K562 (cell line): ENCODE data around the gene ACBD6. TPM values are rescaled to one million over a fixed set of nuclear protein-coding genes. Genes with fewer than 3 reads are reported as not detected.

Experiments
- ATAC-seq: fragments of 200-7000 bp; cut with Tn5 transposase; 3 replicates; pipeline ENCODE4 v1.9.1; 2020; ENCODE audit warnings: moderate library complexity
- BruUV-seq: library from RNA; stranded (reverse); fragments of 400-500 nt; replicated peaks from 2 replicates; lab custom pipeline; 2021; lab: Mats Ljungman, UMichigan
- CTCF ChIA-PET: fragments of 300-600 bp; formaldehyde crosslinking; extraction: SDS; loops from one replicate; lab custom pipeline; 2021; ENCODE audit warnings: low intra/inter-chr PET ratio; lab: Yijun Ruan, JAX
- POLR2A ChIA-PET: fragments of 300-600, 350-650 bp; sonication (Branson Sonifier 250); formaldehyde crosslinking; extraction: SDS; loops from one replicate; lab custom pipeline; 2021; ENCODE audit warnings: antibody characterized with exemption, inconsistent platforms; lab: Yijun Ruan, JAX
- DNase-seq, 4 experiments: peaks; one replicate each; pipeline versions ENCODE4 v3.0.0 to v3.0.0-alpha.2; 2011 to 2018; ENCODE audit warnings: low spot score in 3 of 4, mixed read lengths in 3 of 4; ENCODE audit errors: extremely low read depth in 1 of 4
- FAIRE-seq: peaks from 2 replicates; lab custom pipeline; 2011; peaks lifted over from hg19 to GRCh38; lab: Jason Lieb, UNC
- H2AFZ ChIP-seq: 2 replicates; pipeline ENCODE4 v1.6.0; 2011; ENCODE audit warnings: low read depth, low read length, control low read depth, inconsistent platforms
- H3K27ac ChIP-seq: fragments of 200-600 bp; 3 replicates; pipeline ENCODE4 v1.8.0; 2011; ENCODE audit warnings: low read depth, mild to moderate bottlenecking, control low read depth, inconsistent platforms, low read length, moderate library complexity, mixed read lengths; ENCODE audit errors: extremely low read depth
- H3K27me3 ChIP-seq, 2 experiments: fragments of 300-600 bp in 1 of 2; 2 replicates in 1 of 2; 3 replicates in 1 of 2; pipeline versions ENCODE4 v1.6.0 to v1.8.0; 2011; ENCODE audit warnings: inconsistent platforms in 2 of 2, low read length in 2 of 2, mild to moderate bottlenecking in 1 of 2, mixed read lengths in 1 of 2, moderate library complexity in 1 of 2; ENCODE audit not compliant: control insufficient read depth in 2 of 2, insufficient read depth in 2 of 2
- H3K36me3 ChIP-seq: fragments of 300-600 bp; 3 replicates; pipeline ENCODE4 v1.8.0; 2011; ENCODE audit warnings: mild to moderate bottlenecking, low read length, inconsistent platforms; ENCODE audit not compliant: control insufficient read depth, insufficient read depth
- H3K4me1 ChIP-seq, 2 experiments: fragments of 200-600 bp in 1 of 2; replicated peaks in 1 of 2; 2 replicates in 1 of 2; 3 replicates in 1 of 2; pipeline versions ENCODE4 v1.5.1 to v1.8.0; 2011; ENCODE audit warnings: inconsistent platforms in 2 of 2, low read length in 2 of 2, mild to moderate bottlenecking in 1 of 2, mixed read lengths in 1 of 2, moderate library complexity in 1 of 2; ENCODE audit not compliant: control insufficient read depth in 2 of 2, insufficient read depth in 2 of 2
- H3K4me2 ChIP-seq: 2 replicates; pipeline ENCODE4 v1.6.1; 2011; ENCODE audit warnings: low read length, control low read depth, inconsistent platforms, mixed read lengths; ENCODE audit not compliant: insufficient read depth
- H3K4me3 ChIP-seq: fragments of 200-600 bp; sonication (generic), shearing (Covaris generic); 2 replicates; pipeline ENCODE4 v1.5.1; 2016; ENCODE audit warnings: control low read depth, inconsistent platforms
- H3K79me2 ChIP-seq: fragments of 200-600 bp; 3 replicates; pipeline ENCODE4 v1.8.0; 2011; ENCODE audit warnings: low read length, inconsistent platforms; ENCODE audit not compliant: control insufficient read depth, insufficient read depth
- H3K9ac ChIP-seq, 2 experiments: 2 replicates each; pipeline versions ENCODE4 v1.6.0 to v1.6.1; 2011; ENCODE audit warnings: low read depth in 2 of 2, low read length in 2 of 2, control low read depth in 1 of 2, inconsistent platforms in 1 of 2, mild to moderate bottlenecking in 1 of 2, mixed read lengths in 1 of 2; ENCODE audit not compliant: insufficient read depth in 1 of 2
- H3K9me1 ChIP-seq: one replicate; pipeline ENCODE4 v1.6.0; 2011; ENCODE audit warnings: inconsistent platforms, mild to moderate bottlenecking, low read length, moderate library complexity; ENCODE audit not compliant: control insufficient read depth, insufficient read depth
- H3K9me3 ChIP-seq: replicated peaks from 2 replicates; pipeline ENCODE4 v1.5.1; 2011; ENCODE audit warnings: low read depth, low read length, inconsistent platforms; ENCODE audit not compliant: control insufficient read depth, insufficient read depth
- H4K20me1 ChIP-seq: replicated peaks from 2 replicates; pipeline ENCODE4 v1.6.1; 2011; ENCODE audit warnings: low read length, inconsistent platforms, mixed read lengths; ENCODE audit not compliant: control insufficient read depth, insufficient read depth
- DNMT1 ChIP-seq: fragments of 450-650 bp; IDR thresholded peaks from 2 replicates; pipeline ENCODE4 v1.6.1; 2016; ENCODE audit warnings: antibody characterized with exemption, mild to moderate bottlenecking
- HCFC1 ChIP-seq: IDR thresholded peaks from 2 replicates; pipeline ENCODE4 v1.6.1; 2012; ENCODE audit warnings: low read depth, low read length, improper control_type of control experiment
- MAFG ChIP-seq: fragments of 450-650 bp; conservative IDR thresholded peaks from 2 replicates; pipeline ENCODE4 v1.6.1; 2016; ENCODE audit warnings: missing genetic modification characterization, missing compliant biosample characterization
- MCM7 ChIP-seq, 2 experiments: fragments of 450-650 bp; IDR thresholded peaks; 2 replicates each; pipeline ENCODE4 v1.6.1; 2016 to 2018
- NFIX ChIP-seq: fragments of 250-450 bp; sonication (Bioruptor Pico); IDR thresholded peaks from 2 replicates; pipeline ENCODE4 v1.4.0; 2020; ENCODE audit warnings: low read depth, mild to moderate bottlenecking, moderate library complexity
- NONO ChIP-seq, 2 experiments: fragments of 200-400 bp in 1 of 2; fragments of 450-650 bp in 1 of 2; formaldehyde crosslinking in 1 of 2; IDR thresholded peaks; 2 replicates each; pipeline ENCODE4 v1.6.1; 2017; ENCODE audit warnings: low read depth in 2 of 2, mild to moderate bottlenecking in 2 of 2, moderate library complexity in 2 of 2, low read length in 1 of 2
- PURB ChIP-seq: sonication (generic); formaldehyde crosslinking; IDR thresholded peaks from 2 replicates; pipeline ENCODE4 v1.9.0; 2021; ENCODE audit warnings: low read depth, mild to moderate bottlenecking, missing genetic modification reagents
- SP1 ChIP-seq: sonication (generic); formaldehyde crosslinking; IDR thresholded peaks from 2 replicates; pipeline ENCODE4 v1.8.1; 2022; ENCODE audit warnings: mild to moderate bottlenecking, missing genetic modification reagents
- TAF9B ChIP-seq: fragments of 450-650 bp; IDR thresholded peaks from 2 replicates; pipeline ENCODE4 v1.6.1; 2018; ENCODE audit warnings: mild to moderate bottlenecking; ENCODE audit not compliant: partially characterized antibody
- ZNF583 ChIP-seq: fragments of 250-450 bp; sonication (Bioruptor Pico); IDR thresholded peaks from 2 replicates; pipeline ENCODE4 v1.4.0; 2020
- ZNF695 ChIP-seq: fragments of 450-650 bp; formaldehyde crosslinking; IDR thresholded peaks from 2 replicates; pipeline ENCODE4 v1.4.0; 2020; ENCODE audit warnings: mild to moderate bottlenecking, moderate library complexity
- WGBS: fragments of 100-300 bp; shearing (Covaris generic); methylation state at CpG from one replicate; pipeline ENCODE4 v1.1.6; 2016; ENCODE audit warnings: low coverage, mixed read lengths; ENCODE audit not compliant: insufficient coverage; ENCODE audit errors: missing lambda C conversion rate; 5-methylcytosine and 5-hydroxymethylcytosine counted together
- in situ Hi-C: fragments of 300-500 bp; cut with MboI; formaldehyde crosslinking; loops from 4 replicates; pipeline ENCODE4 v1.15.0; 2018; ENCODE audit warnings: inconsistent platforms, mixed read lengths
- intact Hi-C: fragments of 100-400 bp; cut with micrococcal nuclease; formaldehyde crosslinking; loops from 2 replicates; pipeline ENCODE4 v1.14.2; 2022
- polyA plus RNA-seq, 8 experiments: library from polyadenylated mRNA; depleted of rRNA in 4 of 8; stranded (reverse) in 5 of 8; unstranded in 3 of 8; fragments of >200 nt; fragmentation: Nextera tagmentation in 2 of 8; fragmentation: Illumina TruSeq in 1 of 8; extraction: Ambion mirVana in 2 of 8; extraction: Trizol in 1 of 8; gene quantifications; 2 replicates each; pipeline versions ENCODE4 v1.2.1 to v1.2.3, GENCODE V29; 2011 to 2014; ENCODE audit warnings: inconsistent platforms in 1 of 8, missing spikeins in 1 of 8
- total RNA-seq, 7 experiments: library from RNA; depleted of rRNA in 6 of 7; stranded (reverse); fragments of >200 nt in 6 of 7; fragmentation: Illumina TruSeq in 2 of 7; extraction: Trizol in 2 of 7; gene quantifications; 2 replicates each; pipeline versions ENCODE4 v1.2.1 to v1.2.3, GENCODE V29; 2011 to 2021; ENCODE audit warnings: low replicate concordance in 1 of 7
- TF ChIP-seq, protein P1 (sequence below): fragments of 250-450 bp; sonication (Bioruptor Pico); IDR thresholded peaks from 2 replicates; pipeline ENCODE4 v1.9.0; 2021; ENCODE audit warnings: mild to moderate bottlenecking, inconsistent platforms

ACBD6 gene
- total and polyA plus RNA-seq, 9 of the 15 experiments (the other 6 are each of a cell fraction or from before 2014, with no cell fraction given) = 16.9 to 107 (median 77.7) TPM

DNA sequence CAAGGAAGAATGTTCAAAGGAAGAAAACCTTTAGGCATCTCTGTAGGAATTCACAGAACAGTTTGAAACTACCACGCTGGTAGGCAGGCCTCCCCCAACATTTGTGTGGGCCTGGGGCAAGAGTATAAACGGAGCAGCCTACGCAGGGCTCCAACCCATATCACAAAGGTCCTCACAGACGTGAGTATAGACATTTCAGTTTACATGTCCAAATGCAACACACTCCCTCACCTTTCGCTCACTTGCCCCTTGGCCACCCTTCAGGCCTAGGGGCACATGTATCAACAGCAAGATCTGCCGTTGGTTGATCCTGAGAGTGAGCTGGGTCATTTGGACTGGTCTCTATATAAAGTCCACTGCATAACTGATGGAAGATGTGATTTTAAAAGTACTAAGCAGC, 133.3 kb downstream of the ACBD6 start:
- ChIA-PET CTCF (no interaction called here), POLR2A (no interaction called here)
- no peak overlapping the region for H3K4me2 ChIP-seq
- no TSS peak for BruUV-seq
- no peaks in the 10 kb centered on the region for H3K4me1 ChIP-seq
- no peak overlapping the region for H3K27ac ChIP-seq
- ATAC-seq = no peak
- H3K9me1 ChIP-seq = no peaks in the 10 kb centered on the region
- H3K9ac ChIP-seq = no peak overlapping the region
- no peak overlapping the region for H3K4me3 ChIP-seq
- TF ChIP-seq MAFG (no peak), ZNF695 (no peak), MCM7 (IDR thresholded peaks at IDR 0.05) (no peak), HCFC1 (no peak), ZNF583 (CRISPR knock-in tag) (no peak), NFIX (CRISPR knock-in tag) (no peak), PURB (CRISPR knock-in tag) (no peak), SP1 (CRISPR knock-in tag) (no peak), TAF9B (no peak), DNMT1 (no peak), NONO (IDR thresholded peaks at IDR 0.05; ENCODE audit: low read depth in 2 of 2, low read length in 1 of 2) (no peak)
- TF ChIP-seq, protein P1, sequence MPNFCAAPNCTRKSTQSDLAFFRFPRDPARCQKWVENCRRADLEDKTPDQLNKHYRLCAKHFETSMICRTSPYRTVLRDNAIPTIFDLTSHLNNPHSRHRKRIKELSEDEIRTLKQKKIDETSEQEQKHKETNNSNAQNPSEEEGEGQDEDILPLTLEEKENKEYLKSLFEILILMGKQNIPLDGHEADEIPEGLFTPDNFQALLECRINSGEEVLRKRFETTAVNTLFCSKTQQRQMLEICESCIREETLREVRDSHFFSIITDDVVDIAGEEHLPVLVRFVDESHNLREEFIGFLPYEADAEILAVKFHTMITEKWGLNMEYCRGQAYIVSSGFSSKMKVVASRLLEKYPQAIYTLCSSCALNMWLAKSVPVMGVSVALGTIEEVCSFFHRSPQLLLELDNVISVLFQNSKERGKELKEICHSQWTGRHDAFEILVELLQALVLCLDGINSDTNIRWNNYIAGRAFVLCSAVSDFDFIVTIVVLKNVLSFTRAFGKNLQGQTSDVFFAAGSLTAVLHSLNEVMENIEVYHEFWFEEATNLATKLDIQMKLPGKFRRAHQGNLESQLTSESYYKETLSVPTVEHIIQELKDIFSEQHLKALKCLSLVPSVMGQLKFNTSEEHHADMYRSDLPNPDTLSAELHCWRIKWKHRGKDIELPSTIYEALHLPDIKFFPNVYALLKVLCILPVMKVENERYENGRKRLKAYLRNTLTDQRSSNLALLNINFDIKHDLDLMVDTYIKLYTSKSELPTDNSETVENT = no peak
- intact Hi-C loops (loop anchor here (5.0 kb wide), 3 partner anchors 48 to 117 kb away; no protein-coding TSS in a partner anchor), in situ Hi-C loops (no loop called here)
- no peaks in the 10 kb centered on the region for H4K20me1 ChIP-seq
- no peaks in the 10 kb centered on the region for H3K36me3 ChIP-seq
- DNase-seq = no peak
- no peak for FAIRE-seq
- H3K79me2 ChIP-seq = no peaks in the 10 kb centered on the region
- no peak overlapping the region for H2AFZ ChIP-seq
- no peaks in the 10 kb centered on the region for H3K9me3 ChIP-seq
- H3K27me3 ChIP-seq = no peaks in the 10 kb centered on the region
- 83% methylated on average over 6 of the region's 6 CpGs for WGBS
